Femur (tissue), 1 donor: Measurements from ENCODE around the gene RABEP1.
"Not testable (repeated sequence)": the region's sequence is repeated elsewhere in the genome, so short reads cannot be mapped to it uniquely, and the experiment has no call there.

Experiments used
- DNase-seq: peaks from one replicate; pipeline ENCODE4 v3.0.0-alpha.2; 2017

The RABEP1 gene

GRCh38 chr17:5281814-5282641, at the start of gene RABEP1:
Gene RABEP1 (plus strand): TSS chr17:5282284. CDS start chr17:5282487, 203 bp downstream.
- DNase-seq = peak; percentile 94

GRCh38 chr17:5233492-5233891, 48.6 kb upstream of the RABEP1 start:
- not testable (repeated sequence) for DNase-seq

GRCh38 chr17:5234645-5235576, 47.2 kb upstream of the RABEP1 start, which contains the start of gene SCIMP:
Gene SCIMP (minus strand): TSS chr17:5234860. CDS start chr17:5234755, 105 bp downstream.
- DNase-seq = peak; percentile 37

GRCh38 chr17:5236938-5237540, 45.0 kb upstream of the RABEP1 start:
- DNase-seq = no peak

GRCh38 chr17:5237541-5238016, 44.5 kb upstream of the RABEP1 start:
- peak; percentile 27 for DNase-seq

GRCh38 chr17:5238333-5238732, 43.8 kb upstream of the RABEP1 start:
- DNase-seq = no peak

- DNase-seq = not testable (repeated sequence)
Measured at GRCh38 chr17:5239769-5240168, 42.3 kb upstream of the RABEP1 start.

- DNase-seq = no peak
Measured at GRCh38 chr17:5241861-5242671, 40.0 kb upstream of the RABEP1 start.

GRCh38 chr17:5247621-5248020, 34.5 kb upstream of the RABEP1 start:
- no peak for DNase-seq

- DNase-seq = no peak
Measured at GRCh38 chr17:5248821-5249479, 33.1 kb upstream of the RABEP1 start.

- DNase-seq = peak; percentile 75
Measured at GRCh38 chr17:5249615-5250014, 32.5 kb upstream of the RABEP1 start.

- DNase-seq = no peak
Measured at GRCh38 chr17:5254414-5254813, 27.7 kb upstream of the RABEP1 start.

- peak; percentile 55 for DNase-seq
Measured at GRCh38 chr17:5254903-5255521, 27.1 kb upstream of the RABEP1 start.

GRCh38 chr17:5257124-5257523, 25.0 kb upstream of the RABEP1 start:
- no peak for DNase-seq

GRCh38 chr17:5260542-5260941, 21.5 kb upstream of the RABEP1 start:
- no peak for DNase-seq

- DNase-seq = no peak
Measured at GRCh38 chr17:5262416-5262991, 19.6 kb upstream of the RABEP1 start.

- DNase-seq = no peak
Measured at GRCh38 chr17:5263441-5263840, 18.6 kb upstream of the RABEP1 start.

- DNase-seq = no peak
Measured at GRCh38 chr17:5264893-5265292, 17.2 kb upstream of the RABEP1 start.

- DNase-seq = no peak
Measured at GRCh38 chr17:5269241-5269960, 12.7 kb upstream of the RABEP1 start.

- no peak for DNase-seq
Measured at GRCh38 chr17:5272322-5272721, 9.8 kb upstream of the RABEP1 start.
